K562 (cell line): ENCODE results near the gene ZNF318. TPM values are rescaled to one million over a fixed set of nuclear protein-coding genes. Genes with fewer than 3 reads are reported as not detected.

Experiments used
- CC2D1A ChIP-seq: fragments of 450-650 bp; IDR thresholded peaks from 2 replicates; pipeline ENCODE4 v1.6.1; 2017; ENCODE audit warnings: mild to moderate bottlenecking
- EP400 ChIP-seq: fragments of 450-650 bp; IDR thresholded peaks from 2 replicates; pipeline ENCODE4 v1.6.1; 2017; ENCODE audit warnings: antibody characterized with exemption, mild to moderate bottlenecking, moderate library complexity
- ESRRB ChIP-seq: fragments of 250-450 bp; sonication (Bioruptor Pico); IDR thresholded peaks from 2 replicates; pipeline ENCODE4 v1.5.0; 2020; ENCODE audit warnings: mild to moderate bottlenecking, moderate library complexity, borderline replicate concordance
- ETV5 ChIP-seq: sonication (generic); formaldehyde crosslinking; IDR thresholded peaks from 2 replicates; pipeline ENCODE4 v1.4.0; 2020; ENCODE audit warnings: low read depth, mild to moderate bottlenecking, missing genetic modification reagents
- FOXJ2 ChIP-seq: fragments of 200-800 bp; sonication (Bioruptor generic); IDR thresholded peaks from 2 replicates; pipeline ENCODE4 v1.6.1; 2016; ENCODE audit warnings: missing genetic modification characterization, missing compliant biosample characterization
- GABPA ChIP-seq: fragments of 200-800 bp; sonication (Bioruptor generic); conservative IDR thresholded peaks from 2 replicates; pipeline ENCODE4 v1.6.1; 2016; ENCODE audit warnings: low read depth, missing genetic modification characterization, missing compliant biosample characterization
- GATAD2A ChIP-seq: fragments of 450-650 bp; IDR thresholded peaks from 2 replicates; pipeline ENCODE4 v1.6.1; 2017
- HCFC1 ChIP-seq: IDR thresholded peaks from 2 replicates; pipeline ENCODE4 v1.6.1; 2012; ENCODE audit warnings: low read depth, low read length, improper control_type of control experiment
- RFX7 ChIP-seq: fragments of 250-450 bp; sonication (Bioruptor Pico); IDR thresholded peaks from 2 replicates; pipeline ENCODE4 v1.5.1; 2021; ENCODE audit warnings: mild to moderate bottlenecking
- RNF2 ChIP-seq: sonication (generic); IDR thresholded peaks from 2 replicates; pipeline ENCODE4 v1.6.1; 2016
- SMAD3 ChIP-seq: fragments of 450-650 bp; formaldehyde crosslinking; conservative IDR thresholded peaks from 2 replicates; pipeline ENCODE4 v1.4.0; 2020; ENCODE audit warnings: mild to moderate bottlenecking
- ZNF282 ChIP-seq: sonication (generic); formaldehyde crosslinking; IDR thresholded peaks from 2 replicates; pipeline ENCODE4 v1.8.1; 2023; ENCODE audit warnings: missing genetic modification reagents
- ZNF324 ChIP-seq: fragments of 250-450 bp; sonication (Bioruptor Pico); IDR thresholded peaks from 2 replicates; pipeline ENCODE4 v1.4.0; 2020; ENCODE audit warnings: mild to moderate bottlenecking
- ZNF583 ChIP-seq: fragments of 250-450 bp; sonication (Bioruptor Pico); IDR thresholded peaks from 2 replicates; pipeline ENCODE4 v1.4.0; 2020
- ZNF778 ChIP-seq: fragments of 450-650 bp; formaldehyde crosslinking; IDR thresholded peaks from 2 replicates; pipeline ENCODE4 v1.4.0; 2020; ENCODE audit warnings: mild to moderate bottlenecking, moderate library complexity
- polyA plus RNA-seq, 8 experiments: library from polyadenylated mRNA; depleted of rRNA in 4 of 8; stranded (reverse) in 5 of 8; unstranded in 3 of 8; fragments of >200 nt; fragmentation: Nextera tagmentation in 2 of 8; fragmentation: Illumina TruSeq in 1 of 8; extraction: Ambion mirVana in 2 of 8; extraction: Trizol in 1 of 8; gene quantifications; 2 replicates each; pipeline versions ENCODE4 v1.2.1 to v1.2.3, GENCODE V29; 2011 to 2014; ENCODE audit warnings: inconsistent platforms in 1 of 8, missing spikeins in 1 of 8
- total RNA-seq, 7 experiments: library from RNA; depleted of rRNA in 6 of 7; stranded (reverse); fragments of >200 nt in 6 of 7; fragmentation: Illumina TruSeq in 2 of 7; extraction: Trizol in 2 of 7; gene quantifications; 2 replicates each; pipeline versions ENCODE4 v1.2.1 to v1.2.3, GENCODE V29; 2011 to 2021; ENCODE audit warnings: low replicate concordance in 1 of 7
- TF ChIP-seq, protein P1 (sequence below): fragments of 250-450 bp; sonication (Bioruptor Pico); IDR thresholded peaks from 2 replicates; pipeline ENCODE4 v1.4.0; 2020; ENCODE audit warnings: mild to moderate bottlenecking
- TF ChIP-seq, protein P2 (sequence below): sonication (generic); formaldehyde crosslinking; IDR thresholded peaks from 2 replicates; pipeline ENCODE4 v1.4.0; 2020; ENCODE audit warnings: mild to moderate bottlenecking, missing genetic modification reagents
- TF ChIP-seq, protein P3 (sequence below): sonication (generic); formaldehyde crosslinking; IDR thresholded peaks from 2 replicates; pipeline ENCODE4 v1.8.1; 2023; ENCODE audit warnings: mild to moderate bottlenecking, missing genetic modification reagents
- TF ChIP-seq, protein P4 (sequence below): fragments of 250-450 bp; sonication (Bioruptor Pico); IDR thresholded peaks from 2 replicates; pipeline ENCODE4 v1.8.0; 2021; ENCODE audit warnings: moderate library complexity, mild to moderate bottlenecking, inconsistent platforms
- TF ChIP-seq, protein P5 (sequence below): fragments of 250-450 bp; sonication (Bioruptor Pico); IDR thresholded peaks from 2 replicates; pipeline ENCODE4 v1.9.0; 2021; ENCODE audit warnings: mild to moderate bottlenecking, inconsistent platforms

ZNF318 gene
- total and polyA plus RNA-seq, 9 of the 15 experiments (the other 6 are each of a cell fraction or from before 2014, with no cell fraction given): 3.2 to 19.0 (median 9.2) TPM

DNA sequence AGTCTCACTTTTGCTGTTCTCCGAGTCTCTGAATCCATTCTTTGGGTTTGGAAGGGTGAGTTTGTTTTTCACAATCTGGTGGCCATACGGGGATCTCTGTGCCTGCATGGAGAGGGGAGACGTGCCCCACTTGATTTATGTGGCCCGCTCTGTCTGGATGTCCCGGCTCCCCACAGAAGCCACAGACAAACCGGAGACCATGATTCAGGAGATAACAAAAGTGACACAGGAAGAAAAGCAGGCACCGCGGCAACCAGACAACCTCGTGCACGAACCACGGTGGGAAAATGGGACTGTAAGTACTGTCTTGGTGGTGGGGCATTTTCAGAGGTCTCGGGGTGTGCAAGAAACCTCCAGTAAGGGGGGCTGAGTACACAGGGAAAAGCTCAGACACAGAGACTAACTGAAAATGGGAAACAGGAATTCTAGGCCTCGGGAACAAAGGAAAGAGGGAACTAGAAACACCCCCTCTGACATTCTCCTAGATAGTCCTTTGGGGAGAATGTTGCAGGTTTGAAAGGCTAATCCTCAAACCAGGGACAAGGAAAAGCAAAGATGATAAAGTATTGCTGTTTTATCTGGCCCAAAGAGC lies 22.1 kb upstream of the ZNF318 start (continued):
- TF ChIP-seq ETV5 (CRISPR knock-in tag): no peak
- TF ChIP-seq CC2D1A: no peak
- TF ChIP-seq, protein P1, sequence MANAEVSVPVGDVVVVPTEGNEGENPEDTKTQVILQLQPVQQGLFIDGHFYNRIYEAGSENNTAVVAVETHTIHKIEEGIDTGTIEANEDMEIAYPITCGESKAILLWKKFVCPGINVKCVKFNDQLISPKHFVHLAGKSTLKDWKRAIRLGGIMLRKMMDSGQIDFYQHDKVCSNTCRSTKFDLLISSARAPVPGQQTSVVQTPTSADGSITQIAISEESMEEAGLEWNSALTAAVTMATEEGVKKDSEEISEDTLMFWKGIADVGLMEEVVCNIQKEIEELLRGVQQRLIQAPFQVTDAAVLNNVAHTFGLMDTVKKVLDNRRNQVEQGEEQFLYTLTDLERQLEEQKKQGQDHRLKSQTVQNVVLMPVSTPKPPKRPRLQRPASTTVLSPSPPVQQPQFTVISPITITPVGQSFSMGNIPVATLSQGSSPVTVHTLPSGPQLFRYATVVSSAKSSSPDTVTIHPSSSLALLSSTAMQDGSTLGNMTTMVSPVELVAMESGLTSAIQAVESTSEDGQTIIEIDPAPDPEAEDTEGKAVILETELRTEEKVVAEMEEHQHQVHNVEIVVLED (CRISPR knock-in tag): no peak
- TF ChIP-seq, protein P2, sequence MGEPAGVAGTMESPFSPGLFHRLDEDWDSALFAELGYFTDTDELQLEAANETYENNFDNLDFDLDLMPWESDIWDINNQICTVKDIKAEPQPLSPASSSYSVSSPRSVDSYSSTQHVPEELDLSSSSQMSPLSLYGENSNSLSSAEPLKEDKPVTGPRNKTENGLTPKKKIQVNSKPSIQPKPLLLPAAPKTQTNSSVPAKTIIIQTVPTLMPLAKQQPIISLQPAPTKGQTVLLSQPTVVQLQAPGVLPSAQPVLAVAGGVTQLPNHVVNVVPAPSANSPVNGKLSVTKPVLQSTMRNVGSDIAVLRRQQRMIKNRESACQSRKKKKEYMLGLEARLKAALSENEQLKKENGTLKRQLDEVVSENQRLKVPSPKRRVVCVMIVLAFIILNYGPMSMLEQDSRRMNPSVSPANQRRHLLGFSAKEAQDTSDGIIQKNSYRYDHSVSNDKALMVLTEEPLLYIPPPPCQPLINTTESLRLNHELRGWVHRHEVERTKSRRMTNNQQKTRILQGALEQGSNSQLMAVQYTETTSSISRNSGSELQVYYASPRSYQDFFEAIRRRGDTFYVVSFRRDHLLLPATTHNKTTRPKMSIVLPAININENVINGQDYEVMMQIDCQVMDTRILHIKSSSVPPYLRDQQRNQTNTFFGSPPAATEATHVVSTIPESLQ (CRISPR knock-in tag): no peak
- TF ChIP-seq ZNF324 (CRISPR knock-in tag): no peak
- no peak for TF ChIP-seq ZNF282 (CRISPR knock-in tag)
- TF ChIP-seq, protein P3, sequence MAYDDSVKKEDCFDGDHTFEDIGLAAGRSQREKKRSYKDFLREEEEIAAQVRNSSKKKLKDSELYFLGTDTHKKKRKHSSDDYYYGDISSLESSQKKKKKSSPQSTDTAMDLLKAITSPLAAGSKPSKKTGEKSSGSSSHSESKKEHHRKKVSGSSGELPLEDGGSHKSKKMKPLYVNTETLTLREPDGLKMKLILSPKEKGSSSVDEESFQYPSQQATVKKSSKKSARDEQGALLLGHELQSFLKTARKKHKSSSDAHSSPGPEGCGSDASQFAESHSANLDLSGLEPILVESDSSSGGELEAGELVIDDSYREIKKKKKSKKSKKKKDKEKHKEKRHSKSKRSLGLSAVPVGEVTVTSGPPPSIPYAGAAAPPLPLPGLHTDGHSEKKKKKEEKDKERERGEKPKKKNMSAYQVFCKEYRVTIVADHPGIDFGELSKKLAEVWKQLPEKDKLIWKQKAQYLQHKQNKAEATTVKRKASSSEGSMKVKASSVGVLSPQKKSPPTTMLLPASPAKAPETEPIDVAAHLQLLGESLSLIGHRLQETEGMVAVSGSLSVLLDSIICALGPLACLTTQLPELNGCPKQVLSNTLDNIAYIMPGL: no peak
- no peak for TF ChIP-seq RFX7
- TF ChIP-seq GABPA: no peak
- TF ChIP-seq, protein P4, sequence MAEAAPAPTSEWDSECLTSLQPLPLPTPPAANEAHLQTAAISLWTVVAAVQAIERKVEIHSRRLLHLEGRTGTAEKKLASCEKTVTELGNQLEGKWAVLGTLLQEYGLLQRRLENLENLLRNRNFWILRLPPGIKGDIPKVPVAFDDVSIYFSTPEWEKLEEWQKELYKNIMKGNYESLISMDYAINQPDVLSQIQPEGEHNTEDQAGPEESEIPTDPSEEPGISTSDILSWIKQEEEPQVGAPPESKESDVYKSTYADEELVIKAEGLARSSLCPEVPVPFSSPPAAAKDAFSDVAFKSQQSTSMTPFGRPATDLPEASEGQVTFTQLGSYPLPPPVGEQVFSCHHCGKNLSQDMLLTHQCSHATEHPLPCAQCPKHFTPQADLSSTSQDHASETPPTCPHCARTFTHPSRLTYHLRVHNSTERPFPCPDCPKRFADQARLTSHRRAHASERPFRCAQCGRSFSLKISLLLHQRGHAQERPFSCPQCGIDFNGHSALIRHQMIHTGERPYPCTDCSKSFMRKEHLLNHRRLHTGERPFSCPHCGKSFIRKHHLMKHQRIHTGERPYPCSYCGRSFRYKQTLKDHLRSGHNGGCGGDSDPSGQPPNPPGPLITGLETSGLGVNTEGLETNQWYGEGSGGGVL (CRISPR knock-in tag): no peak
- no peak for TF ChIP-seq FOXJ2 (tag)
- TF ChIP-seq HCFC1: no peak
- no peak for TF ChIP-seq ESRRB (CRISPR knock-in tag)
- TF ChIP-seq, protein P5, sequence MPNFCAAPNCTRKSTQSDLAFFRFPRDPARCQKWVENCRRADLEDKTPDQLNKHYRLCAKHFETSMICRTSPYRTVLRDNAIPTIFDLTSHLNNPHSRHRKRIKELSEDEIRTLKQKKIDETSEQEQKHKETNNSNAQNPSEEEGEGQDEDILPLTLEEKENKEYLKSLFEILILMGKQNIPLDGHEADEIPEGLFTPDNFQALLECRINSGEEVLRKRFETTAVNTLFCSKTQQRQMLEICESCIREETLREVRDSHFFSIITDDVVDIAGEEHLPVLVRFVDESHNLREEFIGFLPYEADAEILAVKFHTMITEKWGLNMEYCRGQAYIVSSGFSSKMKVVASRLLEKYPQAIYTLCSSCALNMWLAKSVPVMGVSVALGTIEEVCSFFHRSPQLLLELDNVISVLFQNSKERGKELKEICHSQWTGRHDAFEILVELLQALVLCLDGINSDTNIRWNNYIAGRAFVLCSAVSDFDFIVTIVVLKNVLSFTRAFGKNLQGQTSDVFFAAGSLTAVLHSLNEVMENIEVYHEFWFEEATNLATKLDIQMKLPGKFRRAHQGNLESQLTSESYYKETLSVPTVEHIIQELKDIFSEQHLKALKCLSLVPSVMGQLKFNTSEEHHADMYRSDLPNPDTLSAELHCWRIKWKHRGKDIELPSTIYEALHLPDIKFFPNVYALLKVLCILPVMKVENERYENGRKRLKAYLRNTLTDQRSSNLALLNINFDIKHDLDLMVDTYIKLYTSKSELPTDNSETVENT (CRISPR knock-in tag): no peak
- TF ChIP-seq RNF2: peak; percentile 62; the same call in 1 of the 2 replicates
- TF ChIP-seq ZNF778: no peak
- TF ChIP-seq EP400: no peak
- no peak for TF ChIP-seq SMAD3 (CRISPR knock-in tag)
- TF ChIP-seq GATAD2A: no peak
- TF ChIP-seq ZNF583 (CRISPR knock-in tag): no peak
